HG03045 (cell line): ENCODE results near the gene PTPN14.

Experiments used
- ATAC-seq: cut with Tn5 transposase; IDR thresholded peaks from one replicate; pipeline ENCODE4 v1.9.1; 2021; ENCODE audit warnings: mild to moderate bottlenecking, moderate library complexity; ENCODE audit not compliant: unreplicated experiment

PTPN14 gene

GRCh38 chr1:214458541-214458940, 92.9 kb downstream of the PTPN14 start:
- ATAC-seq = no peak

DNA sequence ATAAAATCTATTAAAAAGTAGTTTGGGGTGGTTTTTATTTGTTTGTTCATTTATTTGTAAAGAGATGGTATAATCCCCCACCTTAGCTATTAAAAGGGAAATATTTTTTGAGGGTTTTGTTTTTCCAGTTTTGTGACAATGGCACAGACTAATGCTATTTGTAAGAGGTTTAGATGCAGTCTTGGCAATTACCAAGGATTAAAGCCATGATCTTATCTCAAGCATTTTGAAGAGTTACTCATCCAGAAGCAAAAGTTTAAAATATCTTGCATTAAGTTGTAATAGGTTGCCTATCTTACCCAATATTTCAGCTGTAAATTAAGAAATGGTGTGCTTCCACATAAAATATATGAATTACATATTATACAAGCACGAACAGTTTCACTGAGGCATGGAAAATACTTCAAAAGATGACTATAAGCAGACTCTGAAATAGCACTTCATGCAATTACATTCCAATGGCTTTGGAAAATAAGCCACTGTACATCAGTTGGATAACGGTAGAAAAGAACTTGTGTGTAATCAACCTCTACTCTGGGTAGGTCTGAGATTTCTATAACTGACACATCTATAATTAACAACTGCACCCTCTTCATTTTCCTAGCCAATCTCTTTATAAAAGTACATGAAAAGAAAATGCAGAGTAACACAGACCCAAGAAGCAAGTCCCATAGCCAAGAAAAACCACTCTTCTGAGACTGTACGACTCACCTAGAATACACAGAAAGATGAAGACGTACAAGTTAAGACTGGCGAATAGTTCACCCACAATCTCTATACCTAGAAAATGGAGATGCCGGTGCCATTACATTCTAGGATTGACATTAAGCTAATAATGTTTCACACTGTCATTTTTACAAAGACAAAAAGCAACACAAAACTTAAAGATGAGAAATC, 95.2 kb downstream of the PTPN14 start:
- no peak for ATAC-seq

DNA sequence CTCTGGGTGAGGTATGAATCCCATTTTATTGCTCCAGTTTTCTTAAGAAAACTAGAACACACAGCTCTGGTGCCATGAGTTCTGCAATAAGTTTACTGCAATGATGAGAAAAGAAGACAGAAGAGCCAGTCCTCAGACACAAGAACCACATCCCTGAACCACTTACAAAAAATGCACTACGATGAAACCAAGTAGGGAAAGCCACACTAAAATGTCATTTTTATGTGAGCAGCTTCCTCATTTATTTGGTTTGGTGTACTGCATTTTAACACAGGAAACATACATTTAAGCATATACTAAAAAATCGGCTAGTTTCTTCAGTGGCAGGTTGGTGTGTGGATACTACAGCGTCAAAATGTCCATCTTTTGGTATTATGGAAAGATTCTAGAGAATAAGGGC, 95.9 kb downstream of the PTPN14 start:
- ATAC-seq = no peak

- no peak for ATAC-seq
These were observed 96.6 kb downstream of the PTPN14 start for GRCh38 chr1:214454569-214455396.

DNA sequence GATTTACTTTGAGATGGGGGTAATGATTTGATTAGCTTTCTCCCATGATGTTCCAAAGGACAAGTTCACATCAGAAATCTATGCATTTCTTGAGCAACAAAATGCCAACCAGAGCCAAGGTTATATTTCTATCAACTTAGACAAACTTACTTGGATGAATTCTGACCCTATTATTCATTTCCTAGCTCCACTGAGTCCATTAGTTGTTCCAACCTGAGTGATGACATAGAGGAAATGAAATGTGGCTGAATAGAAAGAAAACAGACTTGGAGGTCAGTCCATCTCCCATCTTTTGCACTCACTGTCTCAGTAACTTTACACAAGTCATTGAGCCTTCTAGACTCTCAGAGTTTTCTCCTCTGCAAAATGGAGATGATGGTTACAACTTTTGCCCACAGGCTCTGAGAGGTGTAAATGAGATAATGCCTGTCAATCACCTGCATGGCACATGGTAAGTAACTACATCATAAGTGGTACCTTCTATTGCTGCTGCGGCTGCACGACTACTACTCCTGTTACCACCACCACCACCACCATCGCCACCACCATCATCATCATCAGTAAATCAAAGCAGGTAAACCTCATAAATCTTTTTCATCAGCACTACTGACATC, 98.2 kb downstream of the PTPN14 start:
- ATAC-seq = no peak

- ATAC-seq = no peak
These were observed 99.1 kb downstream of the PTPN14 start for GRCh38 chr1:214452152-214452784.

DNA sequence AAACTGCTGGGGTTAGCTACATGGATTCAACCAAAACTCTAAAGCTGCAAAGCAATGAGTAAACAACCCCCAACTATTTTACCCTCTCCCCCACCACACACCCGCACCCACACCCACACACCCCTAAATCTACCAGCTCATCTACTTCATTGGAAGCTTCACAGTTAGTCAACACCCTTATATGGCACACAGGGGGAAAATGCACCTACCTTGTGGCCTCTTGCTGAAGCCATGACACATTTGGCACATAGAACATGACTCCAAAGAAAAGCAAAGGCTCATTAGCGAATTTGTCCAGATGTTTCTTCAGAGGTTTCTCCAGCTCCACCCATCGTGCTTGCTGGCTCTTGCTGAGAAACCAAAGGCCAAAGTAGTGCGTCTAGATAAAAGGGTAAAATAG, 99.8 kb downstream of the PTPN14 start:
- no peak for ATAC-seq

- ATAC-seq = no peak
These were observed 102.0 kb downstream of the PTPN14 start for GRCh38 chr1:214449371-214449770.

DNA sequence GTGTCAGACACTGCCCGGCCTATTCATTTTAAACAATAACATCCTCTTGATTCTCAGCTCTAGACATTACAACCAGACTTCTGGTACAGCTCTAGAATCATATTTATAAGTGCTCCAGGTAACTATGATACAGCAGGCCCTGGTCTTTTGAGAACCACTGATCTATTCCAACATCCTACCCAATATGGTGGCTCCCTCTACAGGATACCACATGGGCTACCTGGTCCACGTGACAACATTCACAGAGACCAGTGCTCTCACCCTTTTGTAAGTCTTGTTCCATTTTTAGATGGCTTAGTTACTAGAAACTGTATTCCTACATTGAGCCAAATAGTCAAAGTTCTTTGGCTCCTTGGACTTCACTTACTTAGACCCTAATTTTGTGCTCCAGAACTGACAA, 102.9 kb downstream of the PTPN14 start:
- ATAC-seq = no peak

- no peak for ATAC-seq
These were observed 103.9 kb downstream of the PTPN14 start for GRCh38 chr1:214447557-214447871.

DNA sequence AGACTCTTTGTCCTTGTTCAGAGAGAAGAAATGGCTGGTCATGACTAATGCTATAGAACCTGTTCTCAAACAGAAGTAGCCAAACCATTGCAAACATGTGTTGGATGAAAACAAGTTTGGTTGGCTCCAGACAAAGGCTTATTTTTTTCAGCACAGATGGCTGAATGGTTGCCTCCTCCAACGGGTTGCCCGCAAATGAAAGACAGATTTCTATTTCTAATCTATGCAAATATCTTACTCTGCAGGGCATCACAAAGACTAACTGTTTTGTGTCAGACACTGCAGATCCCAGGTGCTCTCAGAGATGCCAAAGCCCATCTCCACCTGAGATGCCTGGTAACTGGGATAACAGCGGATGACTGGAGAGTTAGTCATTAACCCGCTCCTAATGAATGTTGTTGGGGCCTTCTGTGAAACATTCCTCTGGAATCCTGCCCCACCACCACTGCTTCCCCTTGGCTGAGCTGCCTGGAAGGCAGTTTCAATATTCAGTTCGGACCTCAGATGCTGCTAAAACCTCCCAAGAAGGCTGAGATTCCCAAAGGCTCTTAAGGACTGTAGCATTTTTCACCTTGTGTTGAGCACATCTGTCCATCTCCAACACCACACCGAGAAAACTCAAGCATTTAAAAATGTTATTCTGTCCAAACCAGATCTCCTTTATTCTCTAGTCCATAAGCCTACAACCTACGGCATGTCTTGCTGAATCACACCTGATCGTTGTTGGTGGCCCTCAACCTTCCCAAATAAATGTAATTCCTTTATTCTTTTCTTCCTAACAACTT, 104.4 kb downstream of the PTPN14 start:
- ATAC-seq = peak; percentile 77

- no peak for ATAC-seq
These were observed 105.4 kb downstream of the PTPN14 start for GRCh38 chr1:214445831-214446614.

DNA sequence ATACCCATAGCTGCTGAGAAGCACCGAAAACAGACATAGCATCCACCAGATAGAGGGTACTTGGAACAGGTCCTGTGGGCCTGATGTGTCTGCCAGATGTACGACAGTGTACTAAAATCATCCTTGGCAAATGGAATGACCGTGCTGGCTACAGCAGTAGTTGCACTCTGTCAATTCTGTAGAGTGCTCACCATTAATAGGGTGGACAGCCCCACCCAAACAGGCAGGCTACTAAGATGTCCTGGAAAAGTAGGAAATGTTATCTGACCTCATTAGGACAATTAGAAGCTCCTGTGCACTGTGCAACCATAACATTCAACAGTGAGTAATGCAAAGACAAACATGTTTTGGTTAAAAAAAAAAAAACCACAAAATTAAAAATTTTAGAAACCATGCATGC, 106.2 kb downstream of the PTPN14 start:
- no peak for ATAC-seq

- no peak for ATAC-seq
These were observed 107.0 kb downstream of the PTPN14 start for GRCh38 chr1:214444182-214444939.

DNA sequence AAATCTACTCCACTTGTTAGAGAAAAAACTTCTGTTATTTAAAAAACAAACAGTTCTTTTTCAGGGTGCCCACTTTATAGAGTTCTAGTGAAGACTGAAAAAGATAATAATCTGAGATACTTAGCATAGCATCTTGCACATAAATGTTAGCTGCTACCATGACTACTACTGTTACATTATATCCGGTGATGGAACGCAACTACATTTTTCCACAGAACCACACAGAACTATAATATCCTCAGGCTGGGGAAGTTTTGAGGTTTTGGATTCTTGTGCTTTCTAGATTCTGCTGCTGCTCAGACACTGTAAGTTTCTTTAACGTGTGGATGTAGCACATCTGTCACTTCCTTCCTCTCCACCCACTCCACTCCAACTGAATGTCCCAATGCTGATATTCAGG, 110.3 kb downstream of the PTPN14 start:
- no peak for ATAC-seq

- ATAC-seq = no peak
These were observed 111.0 kb downstream of the PTPN14 start for GRCh38 chr1:214440219-214440965.

GRCh38 chr1:214439352-214440119, 111.9 kb downstream of the PTPN14 start:
- ATAC-seq = peak; percentile 94
